DMS114 treated with DMSO at 0.1 percent for 48 hours (cell line): ENCODE data around the gene DVL1.

Experiments
- DNase-seq: peaks from one replicate; lab custom pipeline; 2025; ENCODE audit not compliant: unreplicated experiment; lab: John Stamatoyannopoulos, UW

DVL1 gene

GRCh38 chr1:1299686-1300351 is 49.4 kb downstream of the DVL1 start:
- no peak for DNase-seq

- no peak for DNase-seq
Measured at GRCh38 chr1:1298861-1299685, 50.1 kb downstream of the DVL1 start.

- no peak for DNase-seq
Measured at GRCh38 chr1:1297802-1298424, 51.3 kb downstream of the DVL1 start.

GRCh38 chr1:1296070-1297061 is 52.9 kb downstream of the DVL1 start:
- no peak for DNase-seq

GRCh38 chr1:1295154-1295923 is 53.9 kb downstream of the DVL1 start:
- no peak for DNase-seq

- no peak for DNase-seq
Measured at GRCh38 chr1:1294250-1294890, 54.8 kb downstream of the DVL1 start.

- no peak for DNase-seq
Measured at GRCh38 chr1:1293263-1294249, 55.7 kb downstream of the DVL1 start.

- no peak for DNase-seq
Measured at GRCh38 chr1:1292851-1293250, 56.4 kb downstream of the DVL1 start.

GRCh38 chr1:1292442-1292779 is 56.8 kb downstream of the DVL1 start:
- no peak for DNase-seq

- DNase-seq, result no peak
Measured at GRCh38 chr1:1291548-1292441, 57.4 kb downstream of the DVL1 start.

GRCh38 chr1:1291023-1291528 is 58.1 kb downstream of the DVL1 start:
- no peak for DNase-seq

- no peak for DNase-seq
Measured at GRCh38 chr1:1290238-1290731, 58.9 kb downstream of the DVL1 start.

- no peak for DNase-seq
Measured at GRCh38 chr1:1287288-1288110, 61.7 kb downstream of the DVL1 start.

GRCh38 chr1:1286313-1287261 is 62.6 kb downstream of the DVL1 start:
- no peak for DNase-seq

- DNase-seq, result no peak
Measured at GRCh38 chr1:1285611-1286311, 63.5 kb downstream of the DVL1 start.
